Left ventricle myocardium superior (tissue), 1 donor: Measurements from ENCODE around the gene LPAR6. TPM values are rescaled to one million over a fixed set of nuclear protein-coding genes. Genes with fewer than 3 reads are reported as not detected.
"Not testable (repeated sequence)": the region's sequence is repeated elsewhere in the genome, so short reads cannot be mapped to it uniquely, and the experiment has no call there.

Source experiments
- ATAC-seq: fragments of 200-7000 bp; cut with Tn5 transposase; one replicate; pipeline ENCODE4 v1.9.1; 2020; ENCODE audit warnings: mild to moderate bottlenecking, moderate library complexity
- DNase-seq: peaks from one replicate; pipeline ENCODE4 v3.0.0-alpha.2; 2020
- intact Hi-C: fragments of 100-400 bp; cut with micrococcal nuclease; formaldehyde crosslinking; loops from one replicate; pipeline ENCODE4 v1.11.0; 2022
- total RNA-seq: library from RNA; stranded (reverse); fragmentation: NEBNext Ultra II Directional; extraction: Animal tissue kit (Norgen Biotek cat#: 25700); gene quantifications from one replicate; pipeline ENCODE4 v1.2.1, GENCODE V29; 2021
- donor health status: DM: no; HTN: yes; CAD: no; lungs with severe emphysema.

LPAR6 gene
- total RNA-seq, 1 donor from 2014 or later: 13.2 TPM

GRCh38 chr13:48426052-48426451, 13.1 kb upstream of the LPAR6 start:
- ATAC-seq: no peak
- intact Hi-C loops: no loop called here

GRCh38 chr13:48424212-48424611, 11.3 kb upstream of the LPAR6 start:
- ATAC-seq: no peak
- intact Hi-C loops: no loop called here
- no peak for DNase-seq

More at GRCh38 chr13:48426052-48426451, 13.1 kb upstream of the LPAR6 start:
- no peak for DNase-seq

- ATAC-seq, DNase-seq, intact Hi-C loops: not testable (repeated sequence)
Measured at GRCh38 chr13:48422003-48422402, 9.1 kb upstream of the LPAR6 start.

- intact Hi-C loops: no loop called here
- ATAC-seq (no peak), DNase-seq (no peak)
Measured at GRCh38 chr13:48415516-48415915, 2.6 kb upstream of the LPAR6 start.

- ATAC-seq: no peak
- intact Hi-C loops: no loop called here
- DNase-seq: no peak
Measured at GRCh38 chr13:48414501-48414900, 1.6 kb upstream of the LPAR6 start.

- intact Hi-C loops: no loop called here
- DNase-seq (no peak), ATAC-seq (peak; percentile 58)
Measured at GRCh38 chr13:48411841-48412531, 927 bp downstream of the LPAR6 start.

- intact Hi-C loops: no loop called here
- ATAC-seq (no peak), DNase-seq (no peak)
Measured at GRCh38 chr13:48411147-48411794, 1.6 kb downstream of the LPAR6 start.

- ATAC-seq (no peak), DNase-seq (no peak)
- intact Hi-C loops: no loop called here
Measured at GRCh38 chr13:48410199-48410598, 2.7 kb downstream of the LPAR6 start.

- ATAC-seq (no peak), DNase-seq (no peak)
- intact Hi-C loops: loop anchor here (10.0 kb wide), 1 partner anchor 169 kb away; no protein-coding TSS in a partner anchor
Measured at GRCh38 chr13:48405875-48406274, 7.0 kb downstream of the LPAR6 start.

GRCh38 chr13:48404952-48405351, 8.0 kb downstream of the LPAR6 start:
- ATAC-seq: no peak
- DNase-seq: no peak
- intact Hi-C loops: loop anchor here (10.0 kb wide), 1 partner anchor 170 kb away; no protein-coding TSS in a partner anchor

- ATAC-seq (peak; percentile 15), DNase-seq (no peak)
- intact Hi-C loops: loop anchor here (10.0 kb wide), 1 partner anchor 171 kb away; no protein-coding TSS in a partner anchor
Measured at GRCh38 chr13:48403913-48404312, 9.0 kb downstream of the LPAR6 start.

GRCh38 chr13:48403151-48403631, 9.7 kb downstream of the LPAR6 start:
- DNase-seq (no peak), ATAC-seq (peak; percentile 57)
- intact Hi-C loops: loop anchor here (10.0 kb wide), 1 partner anchor 172 kb away; no protein-coding TSS in a partner anchor

GRCh38 chr13:48402325-48402932, 10.5 kb downstream of the LPAR6 start:
- intact Hi-C loops: loop anchor here (10.0 kb wide), 1 partner anchor 172 kb away; no protein-coding TSS in a partner anchor
- ATAC-seq: no peak
- DNase-seq: no peak

GRCh38 chr13:48401480-48401879, 11.4 kb downstream of the LPAR6 start:
- intact Hi-C loops: loop anchor here (10.0 kb wide), 1 partner anchor 173 kb away; no protein-coding TSS in a partner anchor
- ATAC-seq (no peak), DNase-seq (no peak)

- DNase-seq (no peak), ATAC-seq (peak; percentile 80)
- intact Hi-C loops: loop anchor here (10.0 kb wide), 1 partner anchor 174 kb away; no protein-coding TSS in a partner anchor
Measured at GRCh38 chr13:48400850-48401291, 12.0 kb downstream of the LPAR6 start.

GRCh38 chr13:48400090-48400694, 12.7 kb downstream of the LPAR6 start:
- intact Hi-C loops: loop anchor here (10.0 kb wide), 1 partner anchor 175 kb away; no protein-coding TSS in a partner anchor
- ATAC-seq (no peak), DNase-seq (no peak)

GRCh38 chr13:48398450-48399095, 14.3 kb downstream of the LPAR6 start:
- intact Hi-C loops: no loop called here
- ATAC-seq: no peak
- no peak for DNase-seq

- ATAC-seq: no peak
- intact Hi-C loops: no loop called here
- DNase-seq: no peak
Measured at GRCh38 chr13:48397744-48398143, 15.2 kb downstream of the LPAR6 start.

GRCh38 chr13:48393698-48394085, 19.2 kb downstream of the LPAR6 start:
- no peak for ATAC-seq
- intact Hi-C loops: no loop called here
- DNase-seq: no peak
